ENCODE results near the gene RAB3C.

RAB3C gene

DNA sequence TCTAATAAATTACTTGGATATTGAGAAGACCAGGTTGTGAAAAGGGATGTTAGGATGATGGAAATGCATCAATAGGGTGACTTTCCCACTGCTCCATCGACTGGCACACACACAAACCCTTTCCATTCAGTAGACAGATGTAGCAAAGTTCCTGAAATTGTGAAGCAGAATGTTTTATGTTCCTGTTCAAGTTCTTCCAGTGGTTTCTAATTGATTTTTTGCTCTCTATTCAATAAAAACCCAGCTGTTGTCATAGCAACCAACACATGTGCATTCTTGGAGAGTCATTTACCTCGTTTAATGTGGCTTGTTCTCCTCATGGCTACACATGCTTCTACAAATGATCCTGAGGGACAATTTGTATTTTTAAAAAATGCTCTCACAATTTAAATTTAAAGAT, 244.6 kb downstream of the RAB3C start:
- DNase-seq (ENCODE audit: low read depth) = no peak

DNA sequence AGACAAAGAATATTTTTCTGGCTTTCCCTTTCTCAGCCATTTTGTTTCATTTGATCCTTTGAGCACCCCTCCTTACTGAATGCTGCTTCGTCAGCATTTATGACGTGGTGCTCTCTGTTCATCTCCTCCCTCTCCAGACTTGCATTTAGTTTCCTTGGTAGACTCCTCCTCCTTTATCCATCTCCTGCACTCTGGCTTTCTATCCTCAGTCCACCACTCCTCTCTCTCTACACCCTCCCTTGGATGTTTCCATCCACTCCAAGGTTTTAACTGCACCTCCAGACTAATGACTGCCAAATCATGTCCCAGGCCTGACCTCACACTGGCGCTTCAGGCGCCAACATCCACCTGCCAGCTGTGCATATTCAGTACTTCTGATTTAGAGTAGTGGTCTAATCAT, 245.4 kb downstream of the RAB3C start:
- no peak for DNase-seq (ENCODE audit: low read depth)

DNA sequence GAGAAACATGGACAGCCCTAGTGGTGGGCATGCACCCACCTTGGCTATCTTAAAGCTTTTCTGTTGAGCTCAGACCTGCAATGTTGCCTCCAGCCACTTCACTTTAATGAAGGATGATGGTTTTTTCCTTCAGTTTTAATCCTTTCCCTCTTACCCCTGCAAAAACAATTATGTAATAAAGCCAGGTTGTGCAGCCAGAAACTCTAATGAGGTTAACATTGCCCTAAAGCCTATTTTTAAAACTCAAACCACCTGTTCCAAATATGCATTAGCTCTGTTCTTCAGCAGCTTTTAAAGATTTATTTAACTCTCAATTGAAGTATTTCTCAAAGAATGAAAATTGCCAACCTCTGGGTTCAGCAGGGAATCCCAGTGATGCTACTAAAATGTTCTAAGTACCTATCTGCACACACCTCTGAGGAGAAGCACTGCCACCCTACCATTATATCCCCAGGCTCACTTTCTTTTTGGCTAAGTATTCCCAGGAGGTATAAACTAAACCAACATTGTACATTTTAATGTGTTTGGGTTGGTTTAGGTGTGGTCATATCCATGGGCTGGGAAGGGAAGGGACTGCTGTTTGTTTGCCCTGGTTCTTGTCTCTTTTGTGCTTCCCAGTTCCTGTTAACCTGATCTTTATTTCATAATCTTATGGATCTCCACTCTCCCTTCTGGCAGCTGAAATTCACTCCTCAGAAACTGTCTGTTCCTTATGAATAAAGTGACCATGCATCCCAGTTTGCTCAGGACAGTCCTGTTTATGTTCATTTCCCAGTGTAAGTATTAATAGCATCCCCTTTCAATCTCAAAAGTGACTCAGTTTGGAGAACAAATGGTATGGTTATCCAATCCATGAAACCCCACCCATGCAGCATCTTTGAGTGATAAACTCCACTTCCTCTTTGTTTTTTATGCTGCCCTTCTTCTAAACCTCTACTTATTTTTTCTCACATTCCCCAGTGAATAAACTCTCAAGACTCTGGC, 251.7 kb downstream of the RAB3C start:
- DNase-seq (ENCODE audit: low read depth) = no peak

- DNase-seq (ENCODE audit: low read depth) = no peak
These were observed 253.5 kb downstream of the RAB3C start for GRCh38 chr5:58836351-58836750.

DNA sequence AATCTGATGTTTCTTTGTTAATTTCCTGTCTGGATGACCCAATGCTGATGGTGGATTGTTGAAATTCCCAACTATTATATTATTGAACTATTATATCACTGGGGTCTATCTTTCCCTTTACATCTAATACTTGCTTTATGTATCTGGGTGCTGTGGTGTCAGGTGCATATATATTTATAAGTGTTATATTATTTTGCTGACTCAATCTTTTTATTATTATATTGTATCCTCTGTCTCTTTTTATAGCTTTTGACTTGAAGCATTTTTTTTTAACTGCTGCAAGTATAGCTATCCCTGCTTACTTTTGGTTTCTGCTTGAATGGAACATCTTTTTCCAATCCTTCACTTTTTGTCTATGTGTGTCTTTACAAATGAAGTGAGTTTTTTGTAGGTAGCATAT, 255.9 kb downstream of the RAB3C start:
- no peak for DNase-seq (ENCODE audit: low read depth)

DNA sequence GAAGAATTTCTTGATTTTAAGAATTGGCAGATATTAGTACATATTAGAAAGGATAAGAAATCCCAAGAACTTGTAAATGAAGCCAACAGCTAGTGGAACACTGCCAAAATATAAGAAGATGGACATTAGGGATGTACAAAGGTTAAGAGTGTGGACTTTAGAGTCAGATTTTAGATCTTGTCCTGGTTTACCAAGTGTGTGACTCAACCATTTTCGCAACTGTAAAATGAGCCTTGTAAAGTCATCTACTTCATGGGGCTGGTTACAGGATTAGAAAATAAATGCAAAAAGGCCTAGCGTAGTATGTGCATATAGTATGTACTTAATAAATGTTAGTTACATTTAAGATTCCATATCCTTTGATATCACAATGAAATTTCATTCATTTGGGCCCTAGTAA, 260.0 kb downstream of the RAB3C start:
- DNase-seq (ENCODE audit: low read depth) = peak; percentile 11

GRCh38 chr5:58844395-58844794, 261.5 kb downstream of the RAB3C start:
- DNase-seq (ENCODE audit: low read depth) = no peak

DNA sequence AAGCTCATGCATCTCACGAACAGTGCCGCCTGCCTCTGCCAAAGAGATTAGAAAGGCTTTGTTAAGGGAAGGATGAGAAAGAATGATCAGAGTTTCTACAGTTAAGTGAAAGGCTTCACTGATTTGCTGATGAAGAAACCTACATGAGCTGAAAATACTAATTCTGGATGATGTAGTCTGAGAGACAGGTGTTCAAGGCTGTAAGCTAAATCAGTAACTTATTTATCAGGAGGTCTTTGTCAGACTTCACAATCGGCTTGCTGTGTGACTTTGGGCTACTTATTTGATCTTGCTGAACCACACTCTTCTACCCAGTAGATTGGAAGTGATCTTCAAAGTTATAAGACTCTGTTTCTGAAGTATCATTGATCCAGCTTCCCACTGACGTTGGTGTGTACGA, 264.2 kb downstream of the RAB3C start:
- no peak for DNase-seq (ENCODE audit: low read depth)

DNA sequence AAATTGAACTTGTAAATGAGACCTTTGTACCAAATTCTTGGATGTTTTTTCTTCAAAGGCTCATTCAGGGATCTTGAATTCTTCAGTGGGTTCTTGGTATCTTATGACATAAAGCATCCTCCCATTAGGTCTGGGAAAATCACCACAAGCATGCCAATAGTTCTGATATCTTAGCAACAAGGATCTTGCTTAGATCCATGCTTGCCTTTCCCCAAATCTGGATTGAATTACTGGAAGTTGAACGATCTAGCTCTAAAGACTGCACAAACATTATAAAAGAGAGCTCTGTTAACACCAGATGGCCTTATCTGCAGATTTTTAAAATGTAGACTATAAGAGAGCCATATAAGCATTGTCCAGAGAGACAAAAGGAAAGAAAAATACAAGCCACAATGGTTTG, 266.3 kb downstream of the RAB3C start:
- no peak for DNase-seq (ENCODE audit: low read depth)

- peak; percentile 57 for DNase-seq (ENCODE audit: low read depth)
These were observed 267.2 kb downstream of the RAB3C start for GRCh38 chr5:58849921-58850667.

- no peak for DNase-seq (ENCODE audit: low read depth)
These were observed 268.3 kb downstream of the RAB3C start for GRCh38 chr5:58851153-58851552.

DNA sequence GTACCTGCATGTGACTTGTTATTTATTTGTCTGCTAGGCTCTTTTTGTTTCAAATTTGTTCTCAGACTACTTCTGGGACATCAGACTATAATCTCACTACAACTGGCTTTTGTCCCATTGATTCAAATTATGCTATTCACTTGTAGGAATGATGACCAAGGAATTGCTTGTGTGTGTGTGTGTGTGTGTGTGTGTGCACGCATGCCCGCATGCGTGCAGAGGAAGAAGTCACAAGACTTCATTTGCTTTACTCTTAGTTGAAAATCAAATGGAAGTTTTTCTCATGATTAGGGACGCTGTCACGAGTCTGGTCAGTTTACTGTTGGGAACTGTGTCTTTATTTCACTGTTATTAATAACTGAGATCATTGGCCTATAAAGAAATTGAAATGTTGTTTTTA, 268.7 kb downstream of the RAB3C start:
- no peak for DNase-seq (ENCODE audit: low read depth)

DNA sequence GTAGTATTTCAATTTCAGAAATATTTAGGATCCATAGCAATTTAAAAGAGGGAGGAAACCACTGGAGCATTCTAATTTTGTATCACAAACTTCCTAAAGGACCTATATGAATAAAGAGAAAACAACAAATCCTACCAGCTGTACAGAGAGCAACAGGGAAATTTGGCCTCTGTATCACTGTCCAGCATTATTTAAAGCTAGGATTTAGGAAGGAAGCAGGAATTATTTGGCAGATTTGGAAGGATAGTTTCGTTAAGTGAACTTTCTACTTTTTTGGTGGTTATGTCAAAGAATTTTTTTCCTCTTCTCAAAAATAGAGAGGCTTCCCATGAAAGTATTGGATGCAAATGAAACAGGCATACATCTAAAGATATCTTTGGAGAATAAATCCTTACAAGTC, 269.7 kb downstream of the RAB3C start:
- DNase-seq (ENCODE audit: low read depth) = no peak

- DNase-seq (ENCODE audit: low read depth) = no peak
These were observed 271.6 kb downstream of the RAB3C start for GRCh38 chr5:58854441-58854840.

DNA sequence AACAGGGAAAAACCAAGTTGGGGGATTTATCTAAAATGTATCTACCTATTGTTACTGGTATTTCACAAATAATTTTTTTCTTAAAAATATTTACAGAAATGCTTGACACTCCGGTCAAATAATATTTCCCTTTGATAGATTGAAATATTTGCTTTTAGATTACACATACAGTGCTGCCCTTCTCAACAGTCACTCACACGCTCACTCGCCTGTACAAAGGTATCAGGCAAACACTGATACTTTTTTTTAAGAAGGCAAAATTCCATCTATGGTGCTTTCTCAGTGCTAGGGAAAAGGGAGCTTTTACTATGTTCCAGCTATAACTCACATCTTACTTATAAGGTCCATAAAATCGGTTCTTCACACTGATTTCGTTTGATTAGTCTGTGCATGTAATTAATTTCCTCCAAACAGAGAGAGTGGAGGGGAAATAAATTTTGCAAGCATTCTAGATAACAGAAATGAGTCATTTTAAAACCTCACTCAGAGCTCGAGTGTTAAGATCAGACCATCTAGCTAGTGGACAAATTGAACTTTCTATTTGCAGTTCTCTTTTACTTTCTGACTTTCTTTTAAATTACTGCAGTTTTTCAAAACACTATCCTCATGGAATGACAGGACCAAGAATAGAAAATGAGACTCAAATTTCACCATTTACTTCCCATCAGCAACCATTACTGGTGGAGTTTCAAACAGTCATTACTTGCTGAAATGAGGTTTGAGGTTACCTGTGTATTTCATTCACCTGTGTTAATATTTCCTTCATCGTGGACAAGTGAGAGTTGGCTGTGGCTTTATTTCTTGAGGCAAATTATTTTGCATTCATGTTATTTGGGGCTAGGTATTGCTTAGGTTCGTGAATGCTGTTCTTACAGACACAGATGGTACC, 273.2 kb downstream of the RAB3C start:
- no peak for DNase-seq (ENCODE audit: low read depth)

DNA sequence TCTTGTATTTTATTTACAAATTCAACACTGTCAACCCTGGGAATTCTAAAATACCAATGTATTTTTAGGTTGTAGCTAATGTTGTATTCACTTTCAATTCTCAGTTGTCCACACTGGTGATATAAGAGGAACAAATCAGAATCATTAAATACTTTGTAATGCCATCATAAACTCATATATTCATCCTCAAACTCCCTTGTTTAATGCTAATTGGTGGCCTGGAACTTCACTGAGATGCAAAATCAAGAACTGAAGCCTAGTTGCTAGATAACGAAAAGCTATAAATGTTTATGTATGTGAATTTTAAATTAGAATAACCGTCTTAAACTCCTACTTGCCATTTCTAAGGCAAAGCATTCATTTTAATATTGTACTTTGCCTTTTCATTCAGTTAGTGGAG, 274.7 kb downstream of the RAB3C start:
- no peak for DNase-seq (ENCODE audit: low read depth)

- no peak for DNase-seq (ENCODE audit: low read depth)
These were observed 277.8 kb downstream of the RAB3C start for GRCh38 chr5:58860680-58861079.

DNA sequence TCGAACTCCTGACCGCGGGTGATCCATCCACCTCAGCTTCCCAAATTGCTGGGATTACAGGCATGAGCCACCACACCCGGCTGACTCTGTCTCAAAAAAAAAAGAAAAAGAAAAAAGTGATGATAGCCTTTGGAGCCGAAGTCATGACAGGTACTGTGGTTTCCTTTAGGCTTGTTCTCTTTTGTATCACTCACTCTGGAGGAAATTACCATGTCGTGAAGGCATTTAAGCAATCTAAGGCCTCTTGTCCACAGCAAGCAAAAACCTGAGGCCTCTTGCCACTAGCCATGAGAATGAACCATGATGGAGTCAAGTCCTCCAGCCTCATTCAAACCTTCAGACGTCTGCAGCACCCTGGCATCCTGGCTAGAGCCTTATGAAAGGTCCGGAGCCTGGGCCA, 286.1 kb downstream of the RAB3C start:
- no peak for DNase-seq (ENCODE audit: low read depth)

- DNase-seq (ENCODE audit: low read depth) = peak; percentile 57
These were observed 288.9 kb downstream of the RAB3C start for GRCh38 chr5:58871648-58872242.

DNA sequence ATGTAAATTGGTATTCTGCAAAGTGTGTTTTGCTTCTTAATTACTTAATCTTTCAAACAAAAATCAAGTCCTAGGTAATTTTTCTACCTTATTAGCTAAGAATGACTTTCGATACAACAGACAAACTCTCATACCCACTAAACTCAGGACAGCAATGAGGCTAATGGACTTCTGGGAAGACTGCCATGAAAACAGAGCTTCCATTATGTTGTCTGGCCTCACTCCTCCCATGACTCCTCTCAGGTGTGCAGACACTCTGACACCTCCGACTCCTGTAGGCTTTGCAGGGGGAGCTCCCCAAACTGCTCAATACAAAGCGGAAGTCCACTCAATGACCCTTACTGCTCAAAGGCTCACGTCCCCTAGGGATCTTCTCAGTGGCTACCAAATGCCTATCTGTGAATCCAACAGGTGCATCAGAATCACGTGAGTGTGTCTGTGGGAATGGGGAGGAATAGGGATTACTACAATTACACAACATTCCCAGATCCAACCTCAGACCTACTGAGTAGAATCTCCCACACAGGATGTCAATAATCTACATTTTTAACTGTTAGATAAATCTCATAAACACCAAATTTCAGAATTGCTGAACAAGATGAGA, 289.9 kb downstream of the RAB3C start:
- no peak for DNase-seq (ENCODE audit: low read depth)

GRCh38 chr5:58875599-58875998, 292.7 kb downstream of the RAB3C start:
- DNase-seq (ENCODE audit: low read depth) = no peak

Measured in ELR (cell line).